Ectodermal cell (in vitro differentiated cells): ENCODE data around the gene LUZP2.
"Not testable (repeated sequence)": the region's sequence is repeated elsewhere in the genome, so short reads cannot be mapped to it uniquely, and the experiment has no call there.

Experiments used
- H3K27ac ChIP-seq: 2 replicates; pipeline ENCODE4 v1.7.0; 2013; ENCODE audit warnings: mild to moderate bottlenecking, low read depth, low read length; ENCODE audit not compliant: insufficient read depth, poor library complexity, severe bottlenecking
- H3K27me3 ChIP-seq: 2 replicates; pipeline ENCODE4 v1.7.0; 2013; ENCODE audit warnings: mild to moderate bottlenecking, low read length; ENCODE audit not compliant: insufficient read depth, control insufficient read depth, poor library complexity, severe bottlenecking
- H3K36me3 ChIP-seq: one replicate; pipeline ENCODE4 v1.7.0; 2013; ENCODE audit warnings: low read length; ENCODE audit not compliant: control insufficient read depth, insufficient read depth
- H3K4me1 ChIP-seq: one replicate; pipeline ENCODE4 v1.7.0; 2013; ENCODE audit warnings: low read length; ENCODE audit not compliant: control insufficient read depth, insufficient read depth
- H3K4me3 ChIP-seq: 2 replicates; pipeline ENCODE4 v1.7.0; 2013; ENCODE audit warnings: low read depth, low read length, control low read depth; ENCODE audit not compliant: insufficient read depth
- H3K9me3 ChIP-seq: 2 replicates; pipeline ENCODE4 v1.7.0; 2013; ENCODE audit warnings: mild to moderate bottlenecking, low read length, moderate library complexity; ENCODE audit not compliant: control insufficient read depth
- WGBS, 2 experiments: methylation state at CpG; one replicate each; pipeline ENCODE4 v1.1.7; 2013; ENCODE audit warnings: missing lambda C conversion rate in 2 of 2; 5-methylcytosine and 5-hydroxymethylcytosine counted together

LUZP2 gene

DNA sequence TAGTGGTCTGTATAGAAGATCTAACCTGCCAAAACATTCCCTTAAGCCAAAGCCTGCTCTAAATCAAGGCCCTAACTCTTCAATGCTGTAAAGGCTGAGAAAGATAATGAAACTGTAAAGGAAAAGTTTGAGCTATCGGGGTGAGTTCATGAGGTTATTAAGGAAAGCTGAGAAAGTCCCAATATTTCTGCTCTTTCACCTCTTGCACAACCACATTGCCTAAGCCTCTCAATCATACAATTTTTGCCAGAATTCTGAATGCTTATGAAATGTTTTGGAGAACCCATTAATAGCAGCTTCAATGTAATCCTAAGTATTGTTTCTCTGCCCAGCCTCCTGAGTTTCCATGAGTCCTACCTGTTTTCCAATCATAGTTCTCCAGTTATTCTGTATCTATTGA is 373.2 kb downstream of the LUZP2 start:
- H3K4me1 ChIP-seq = no peaks in the 10 kb centered on the region
- H3K27me3 ChIP-seq = no peaks in the 10 kb centered on the region
- WGBS, 2 experiments = 86 to 100% methylated on average over 1 of the region's 1 CpG
- H3K27ac ChIP-seq = no peak overlapping the region
- no peak overlapping the region for H3K4me3 ChIP-seq
- no peaks in the 10 kb centered on the region for H3K9me3 ChIP-seq
- H3K36me3 ChIP-seq = no peaks in the 10 kb centered on the region

DNA sequence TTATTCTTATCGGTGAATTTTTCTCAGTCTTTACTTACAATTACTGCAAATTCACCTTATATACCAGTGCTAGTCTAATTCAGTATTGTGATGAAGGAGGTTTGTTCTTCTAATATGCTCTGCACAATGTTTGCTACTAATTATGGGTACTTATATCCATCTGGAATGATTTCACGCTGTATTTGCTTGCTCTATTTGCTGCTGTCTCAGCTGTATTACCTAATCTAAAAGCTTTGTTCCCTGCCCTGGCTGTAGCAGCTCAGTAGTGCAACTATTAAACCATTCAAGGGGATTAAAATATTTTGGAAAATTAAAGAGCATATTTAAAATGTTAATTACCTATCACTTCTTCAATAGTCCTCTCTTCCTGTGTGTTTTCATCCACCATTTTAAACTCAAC is 375.3 kb downstream of the LUZP2 start:
- no peaks in the 10 kb centered on the region for H3K9me3 ChIP-seq
- H3K4me1 ChIP-seq = no peaks in the 10 kb centered on the region
- no peaks in the 10 kb centered on the region for H3K27me3 ChIP-seq
- H3K36me3 ChIP-seq = no peaks in the 10 kb centered on the region
- H3K4me3 ChIP-seq = no peak overlapping the region
- WGBS, 2 experiments = 96 to 100% methylated on average over 1 of the region's 2 CpGs
- H3K27ac ChIP-seq = no peak overlapping the region

DNA sequence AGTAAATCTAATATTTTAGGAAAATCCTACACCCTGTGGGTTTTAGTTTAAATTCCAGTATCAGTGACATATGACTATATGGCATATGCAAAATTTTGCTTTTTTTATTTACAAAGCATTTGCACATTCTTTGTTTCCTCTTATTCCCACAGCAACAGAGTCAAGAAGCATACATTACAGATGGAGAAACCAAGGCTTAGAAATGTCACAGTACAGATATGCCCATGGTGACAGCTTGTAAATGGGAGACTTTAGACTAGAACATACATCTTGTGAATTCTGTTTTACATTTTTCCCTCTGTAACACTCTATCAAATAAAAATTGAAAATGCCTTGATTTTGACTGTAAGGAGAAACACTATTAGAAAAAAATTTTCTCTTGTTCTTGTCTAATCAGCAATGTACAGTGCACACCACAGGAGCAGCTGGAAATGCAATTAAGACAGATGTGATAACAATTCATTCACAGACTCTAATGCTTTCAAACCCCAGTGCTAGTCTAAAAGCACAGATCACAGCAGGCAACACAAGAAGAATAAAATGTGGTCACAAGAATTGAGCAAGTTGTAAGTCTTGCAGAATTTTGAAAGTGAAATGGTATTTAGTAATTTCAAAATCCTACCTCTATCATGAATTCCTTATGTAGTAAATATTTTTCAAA is 375.9 kb downstream of the LUZP2 start:
- Histone ChIP-seq H3K4me1 (no peaks in the 10 kb centered on the region), H3K27ac (no peak overlapping the region), H3K4me3 (no peak overlapping the region), H3K9me3 (no peaks in the 10 kb centered on the region), H3K27me3 (no peaks in the 10 kb centered on the region), H3K36me3 (no peaks in the 10 kb centered on the region)

DNA sequence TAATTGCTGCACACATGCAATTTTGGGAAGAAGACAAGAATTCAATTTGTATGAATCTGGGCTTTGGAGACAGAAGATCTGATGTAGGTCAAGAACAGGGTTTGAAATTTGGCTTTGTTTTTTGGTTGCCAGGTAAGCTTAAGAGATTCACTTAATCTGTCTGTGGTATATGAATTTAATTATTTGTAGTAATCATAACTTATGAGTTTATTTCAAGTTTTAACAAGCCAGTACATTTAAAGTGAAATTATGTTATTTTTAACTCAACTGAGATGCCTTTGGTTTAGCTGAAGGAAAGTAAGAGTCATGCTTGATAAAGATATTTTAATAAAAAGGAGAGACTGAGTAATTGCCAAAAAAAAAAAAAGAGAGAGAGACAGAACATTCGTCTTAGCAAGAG is 384.1 kb downstream of the LUZP2 start:
- Histone ChIP-seq H3K4me1 (no peaks in the 10 kb centered on the region), H3K4me3 (no peak overlapping the region), H3K36me3 (no peaks in the 10 kb centered on the region), H3K27me3 (no peaks in the 10 kb centered on the region), H3K27ac (no peak overlapping the region), H3K9me3 (no peaks in the 10 kb centered on the region)
- 84 to 85% methylated on average over 1 of the region's 1 CpG for WGBS, 2 experiments

DNA sequence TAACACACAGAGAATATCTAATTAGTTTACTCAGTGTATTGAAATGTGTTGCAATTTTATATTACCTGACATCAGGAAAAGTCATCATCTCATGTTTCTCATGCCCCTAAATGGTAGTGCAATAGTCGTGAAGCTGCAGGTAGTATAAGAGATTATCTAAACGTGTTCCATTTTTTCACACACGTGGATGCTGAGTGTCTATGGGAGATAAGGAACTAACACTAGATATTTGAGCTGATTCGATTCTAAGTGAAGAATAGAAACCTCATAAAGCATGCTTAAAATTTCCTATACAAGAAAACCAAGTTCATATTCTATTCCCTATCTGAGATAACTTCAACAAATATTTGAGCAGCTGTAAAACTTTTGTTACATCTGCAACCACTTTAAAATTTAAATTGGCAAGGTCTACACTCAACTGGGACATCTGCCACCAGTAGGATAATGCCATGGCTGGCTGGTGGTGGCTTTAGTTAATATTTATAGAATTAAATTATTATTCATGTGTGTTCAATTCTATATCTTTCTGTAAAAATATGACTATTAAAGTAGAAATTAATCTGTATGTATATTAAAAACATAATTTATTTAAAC is 388.8 kb downstream of the LUZP2 start:
- Histone ChIP-seq H3K4me3 (no peak overlapping the region), H3K27ac (no peak overlapping the region), H3K4me1 (no peaks in the 10 kb centered on the region), H3K9me3 (no peaks in the 10 kb centered on the region), H3K36me3 (no peaks in the 10 kb centered on the region), H3K27me3 (no peaks in the 10 kb centered on the region)
- WGBS, 2 experiments = 94 to 95% methylated on average over 4 of the region's 4 CpGs

DNA sequence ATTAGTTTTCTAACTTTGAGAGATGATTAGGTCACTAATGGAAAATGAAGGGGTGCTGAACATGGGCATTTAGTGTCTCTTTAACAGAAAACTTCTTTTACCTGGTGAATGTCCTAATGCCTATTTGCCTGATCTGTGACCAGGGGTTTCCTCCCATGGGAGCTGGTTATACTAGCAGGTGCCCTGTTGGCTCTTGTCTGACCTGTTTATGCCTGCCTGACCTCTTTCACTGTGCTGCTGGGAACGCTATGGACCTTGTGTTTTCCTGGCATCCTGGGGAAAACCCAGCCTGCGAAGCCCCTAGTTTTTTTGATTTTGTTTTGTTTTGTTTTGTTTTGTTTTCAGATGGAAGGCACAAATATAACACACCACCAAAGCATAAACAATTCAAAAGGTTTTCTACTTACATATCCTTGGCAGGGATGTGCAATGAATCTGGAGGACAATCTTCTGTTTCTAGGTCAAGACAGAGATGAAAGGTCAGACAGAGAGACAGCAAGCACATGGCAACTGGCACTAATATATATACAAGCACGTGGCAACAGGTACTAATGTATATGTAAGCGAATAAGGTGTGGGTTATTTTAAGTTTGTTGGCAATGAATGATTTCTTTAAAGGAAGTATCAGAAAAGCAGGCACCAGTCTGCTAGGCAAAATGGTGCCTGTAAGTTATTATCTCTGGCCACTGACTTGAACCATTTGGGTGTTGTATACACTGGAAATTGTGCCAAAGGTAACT is 390.2 kb downstream of the LUZP2 start:
- no peaks in the 10 kb centered on the region for H3K36me3 ChIP-seq
- H3K4me3 ChIP-seq = no peak overlapping the region
- no peaks in the 10 kb centered on the region for H3K27me3 ChIP-seq
- no peaks in the 10 kb centered on the region for H3K9me3 ChIP-seq
- WGBS, 2 experiments = 87 to 96% methylated on average over 3 of the region's 4 CpGs
- no peaks in the 10 kb centered on the region for H3K4me1 ChIP-seq
- no peak overlapping the region for H3K27ac ChIP-seq

DNA sequence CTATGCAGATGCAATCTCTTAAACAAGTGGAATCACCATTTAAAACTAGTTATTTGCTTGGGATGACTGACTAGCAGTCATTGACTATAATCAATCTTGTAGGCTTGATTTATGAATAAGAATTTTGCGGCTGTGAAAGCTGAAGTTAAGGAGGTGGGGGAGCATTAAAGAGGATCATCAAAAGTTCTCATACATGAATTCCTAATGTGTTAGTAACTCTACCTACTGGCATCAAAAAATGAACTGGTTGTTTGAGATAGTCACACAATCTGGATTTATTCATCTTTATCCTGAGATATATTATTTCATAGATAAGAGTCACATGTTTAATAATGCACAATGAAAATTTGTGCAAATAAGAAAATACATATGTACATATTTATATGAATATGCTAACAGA is 393.6 kb downstream of the LUZP2 start:
- no peaks in the 10 kb centered on the region for H3K9me3 ChIP-seq
- no peaks in the 10 kb centered on the region for H3K27me3 ChIP-seq
- H3K36me3 ChIP-seq = no peaks in the 10 kb centered on the region
- no peak overlapping the region for H3K27ac ChIP-seq
- WGBS, 2 experiments = 100% methylated on average over 1 of the region's 1 CpG; no CpG with 5 or more reads in 1 of the 2 experiments
- no peak overlapping the region for H3K4me3 ChIP-seq
- no peaks in the 10 kb centered on the region for H3K4me1 ChIP-seq

DNA sequence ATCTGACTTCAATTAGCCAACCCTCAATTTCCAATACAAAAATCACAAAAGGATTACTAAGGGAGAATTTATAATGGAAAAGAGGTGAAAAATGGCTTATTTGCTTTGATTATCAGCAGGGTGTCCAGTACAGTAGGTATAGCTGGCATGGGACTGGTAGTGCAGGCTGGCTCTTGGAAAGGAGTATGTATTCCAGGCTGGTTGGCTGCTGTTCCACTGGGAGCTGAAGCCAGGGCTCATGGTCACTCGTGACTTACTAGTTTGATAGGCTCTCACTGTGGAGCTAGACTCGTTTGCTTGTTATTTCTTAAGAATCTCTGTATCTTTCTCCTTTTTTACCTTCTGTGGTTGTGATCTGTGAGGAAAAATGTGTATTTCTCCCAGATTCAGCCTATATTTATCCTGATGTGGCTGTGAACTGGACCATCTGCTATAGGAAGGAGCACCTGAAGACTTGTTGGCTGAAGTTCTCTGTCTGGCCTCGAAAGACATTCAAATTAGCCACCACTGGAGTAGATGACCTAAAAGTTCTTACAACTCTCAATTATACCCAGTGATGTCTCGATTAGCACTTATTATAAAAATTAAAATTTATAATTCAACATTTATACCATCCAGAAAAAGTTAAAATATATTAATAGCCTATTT is 395.1 kb downstream of the LUZP2 start:
- 96 to 100% methylated on average over 1 to 3 of the region's 4 CpGs for WGBS, 2 experiments
- not testable (repeated sequence) for H3K27me3 ChIP-seq

DNA sequence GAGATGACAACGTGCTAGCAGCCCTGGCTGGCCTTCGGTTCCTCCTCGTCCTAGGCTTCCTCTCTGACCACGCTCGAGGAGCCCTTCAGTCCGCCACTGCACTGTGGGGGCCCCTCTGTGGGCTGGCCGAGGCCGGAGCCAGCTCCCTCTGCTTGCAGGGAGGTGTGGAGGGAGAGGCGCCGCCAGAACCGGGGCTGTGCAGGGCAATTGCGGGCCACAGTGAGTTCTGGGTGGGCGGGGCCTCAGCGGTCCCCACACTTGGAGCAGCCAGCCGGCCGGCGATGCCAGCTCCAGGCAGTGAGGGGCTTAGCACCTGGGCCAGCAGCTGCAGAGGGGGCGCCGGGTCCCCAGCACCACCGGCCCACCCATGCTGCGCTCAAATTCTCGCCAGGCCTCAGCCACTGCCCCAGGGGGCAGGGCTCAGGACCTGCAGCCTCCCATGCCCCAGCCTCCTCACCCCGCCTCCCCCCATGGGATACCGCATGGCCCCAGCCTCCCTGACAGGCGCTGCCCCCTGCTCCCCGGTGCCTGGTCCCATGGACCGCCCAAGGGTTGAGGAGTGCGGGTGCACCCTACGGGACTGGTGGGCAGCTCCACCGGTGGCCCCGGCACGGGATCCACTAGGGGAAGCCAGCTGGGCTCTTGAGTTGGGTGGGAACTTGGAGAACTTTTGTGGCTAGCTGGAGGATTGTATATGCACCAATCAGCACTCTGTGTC is 399.4 kb downstream of the LUZP2 start:
- no peaks in the 10 kb centered on the region for H3K27me3 ChIP-seq
- no peak overlapping the region for H3K27ac ChIP-seq
- WGBS, 2 experiments = 93 to 94% methylated on average over 32 of the region's 32 CpGs
- H3K4me3 ChIP-seq = no peak overlapping the region
- no peaks in the 10 kb centered on the region for H3K4me1 ChIP-seq
- no peaks in the 10 kb centered on the region for H3K9me3 ChIP-seq
- H3K36me3 ChIP-seq = no peaks in the 10 kb centered on the region

More for the DNA sequence above, 395.1 kb downstream of the LUZP2 start:
- H3K4me1 ChIP-seq, H3K36me3 ChIP-seq, H3K4me3 ChIP-seq, H3K9me3 ChIP-seq, H3K27ac ChIP-seq: not testable (repeated sequence)

DNA sequence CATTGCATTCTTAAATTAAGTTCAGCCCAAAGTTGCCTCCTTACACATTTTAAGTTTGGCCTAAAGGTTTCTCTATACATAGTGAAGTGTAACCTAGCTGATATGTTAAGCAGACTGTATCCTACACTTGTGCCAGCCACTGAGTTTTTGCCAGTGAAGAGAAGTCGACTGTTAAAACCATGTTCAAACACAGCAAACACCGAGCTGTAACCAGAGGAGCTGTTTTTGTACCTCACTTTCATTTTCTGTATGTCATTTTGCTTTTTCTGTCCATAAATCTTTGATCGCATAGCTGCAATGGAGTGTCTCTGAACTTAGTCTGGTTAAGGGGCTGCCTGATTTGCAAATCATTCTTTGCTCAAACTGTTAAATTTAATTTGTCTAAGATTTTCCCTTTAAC is 403.7 kb downstream of the LUZP2 start:
- H3K4me3 ChIP-seq = no peak overlapping the region
- no peaks in the 10 kb centered on the region for H3K27me3 ChIP-seq
- no peaks in the 10 kb centered on the region for H3K36me3 ChIP-seq
- no peaks in the 10 kb centered on the region for H3K9me3 ChIP-seq
- 92 to 97% methylated on average over 3 of the region's 3 CpGs for WGBS, 2 experiments
- no peaks in the 10 kb centered on the region for H3K4me1 ChIP-seq
- no peak overlapping the region for H3K27ac ChIP-seq
